ENCODE measurements around the gene ZWILCH. TPM values are rescaled to one million over a fixed set of nuclear protein-coding genes. Genes with fewer than 3 reads are reported as not detected.

Gene ZWILCH
- total RNA-seq, 1 donor from 2014 or later, result 30.9 TPM

DNA sequence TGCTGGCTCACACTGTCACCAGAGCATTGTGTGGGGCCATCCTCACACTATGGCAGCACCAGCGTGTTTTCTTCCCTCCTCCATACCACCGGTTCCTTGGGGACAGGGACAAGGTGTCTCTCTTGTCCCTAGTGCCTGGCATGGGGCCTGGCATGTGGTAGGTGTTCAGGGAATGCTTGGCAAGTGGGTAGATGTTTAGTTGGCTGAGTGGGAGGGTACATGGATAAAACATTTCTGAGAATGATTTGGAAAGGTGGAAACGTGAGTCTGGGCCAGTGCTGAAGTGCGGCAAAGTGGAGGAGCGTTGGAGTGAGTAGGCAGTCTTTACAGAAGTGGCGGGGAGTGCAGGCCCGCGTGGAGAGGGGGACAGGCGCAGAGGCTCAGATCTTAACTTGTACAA lies 22.6 kb upstream of the ZWILCH start:
- Mint-ChIP-seq H3K36me3 (ENCODE audit: low read depth) (peaks cover 14% of the 10 kb centered on the region), H3K9me3 (no peaks in the 10 kb centered on the region), H3K4me3 (no peak overlapping the region), H3K27me3 (ENCODE audit: low read depth) (no peaks in the 10 kb centered on the region), H3K4me1 (no peaks in the 10 kb centered on the region), H3K27ac (ENCODE audit: unreplicated experiment) (no peak overlapping the region)
- TF ChIP-seq, protein P1, sequence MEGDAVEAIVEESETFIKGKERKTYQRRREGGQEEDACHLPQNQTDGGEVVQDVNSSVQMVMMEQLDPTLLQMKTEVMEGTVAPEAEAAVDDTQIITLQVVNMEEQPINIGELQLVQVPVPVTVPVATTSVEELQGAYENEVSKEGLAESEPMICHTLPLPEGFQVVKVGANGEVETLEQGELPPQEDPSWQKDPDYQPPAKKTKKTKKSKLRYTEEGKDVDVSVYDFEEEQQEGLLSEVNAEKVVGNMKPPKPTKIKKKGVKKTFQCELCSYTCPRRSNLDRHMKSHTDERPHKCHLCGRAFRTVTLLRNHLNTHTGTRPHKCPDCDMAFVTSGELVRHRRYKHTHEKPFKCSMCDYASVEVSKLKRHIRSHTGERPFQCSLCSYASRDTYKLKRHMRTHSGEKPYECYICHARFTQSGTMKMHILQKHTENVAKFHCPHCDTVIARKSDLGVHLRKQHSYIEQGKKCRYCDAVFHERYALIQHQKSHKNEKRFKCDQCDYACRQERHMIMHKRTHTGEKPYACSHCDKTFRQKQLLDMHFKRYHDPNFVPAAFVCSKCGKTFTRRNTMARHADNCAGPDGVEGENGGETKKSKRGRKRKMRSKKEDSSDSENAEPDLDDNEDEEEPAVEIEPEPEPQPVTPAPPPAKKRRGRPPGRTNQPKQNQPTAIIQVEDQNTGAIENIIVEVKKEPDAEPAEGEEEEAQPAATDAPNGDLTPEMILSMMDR (conservative IDR thresholded peaks at IDR 0.05), result no peak
- DNase-seq (ENCODE audit: low read depth, low spot score), result no peak

GRCh38 chr15:66483131-66483566 lies 22.0 kb upstream of the ZWILCH start:
- DNase-seq (ENCODE audit: low read depth, low spot score), result no peak
- H3K27me3 Mint-ChIP-seq (ENCODE audit: low read depth), result no peaks in the 10 kb centered on the region
- H3K9me3 Mint-ChIP-seq, result no peaks in the 10 kb centered on the region
- no peak overlapping the region for H3K4me3 Mint-ChIP-seq
- peaks cover 14% of the 10 kb centered on the region for H3K36me3 Mint-ChIP-seq (ENCODE audit: low read depth)
- no peak overlapping the region for H3K27ac Mint-ChIP-seq (ENCODE audit: unreplicated experiment)
- TF ChIP-seq, protein P1 (conservative IDR thresholded peaks at IDR 0.05), result no peak
- H3K4me1 Mint-ChIP-seq, result no peaks in the 10 kb centered on the region

GRCh38 chr15:66484539-66485112 lies 20.5 kb upstream of the ZWILCH start:
- peaks cover 14% of the 10 kb centered on the region for H3K36me3 Mint-ChIP-seq (ENCODE audit: low read depth)
- TF ChIP-seq, protein P1 (conservative IDR thresholded peaks at IDR 0.05), result no peak
- no peaks in the 10 kb centered on the region for H3K4me1 Mint-ChIP-seq
- H3K27me3 Mint-ChIP-seq (ENCODE audit: low read depth), result no peaks in the 10 kb centered on the region
- H3K4me3 Mint-ChIP-seq, result no peak overlapping the region
- DNase-seq (ENCODE audit: low read depth, low spot score), result no peak
- H3K9me3 Mint-ChIP-seq, result no peaks in the 10 kb centered on the region
- H3K27ac Mint-ChIP-seq (ENCODE audit: unreplicated experiment), result peak overlapping the region; percentile 51

DNA sequence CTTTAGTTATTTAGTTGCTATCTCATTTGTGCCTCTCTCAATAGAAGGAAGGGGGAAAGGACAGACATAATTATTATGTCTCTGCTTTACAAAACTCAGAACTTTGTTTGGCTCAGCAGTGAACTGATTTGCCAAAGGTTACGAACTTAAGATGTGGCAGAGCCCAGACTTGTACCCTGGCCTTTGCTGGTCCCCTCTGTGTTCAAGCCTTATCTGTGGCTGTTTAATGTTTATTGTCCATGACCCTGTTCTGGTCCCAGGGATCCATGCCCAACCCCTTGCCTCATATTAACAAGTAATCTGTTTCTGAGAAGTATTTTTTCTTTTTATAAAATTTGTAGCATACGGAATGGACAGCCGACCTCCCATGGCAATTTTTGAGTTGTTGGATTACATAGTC lies 18.2 kb upstream of the ZWILCH start:
- H3K27me3 Mint-ChIP-seq (ENCODE audit: low read depth), result no peaks in the 10 kb centered on the region
- H3K9me3 Mint-ChIP-seq, result no peaks in the 10 kb centered on the region
- TF ChIP-seq, protein P1 (conservative IDR thresholded peaks at IDR 0.05), result no peak
- no peak overlapping the region for H3K27ac Mint-ChIP-seq (ENCODE audit: unreplicated experiment)
- DNase-seq (ENCODE audit: low read depth, low spot score), result no peak
- H3K36me3 Mint-ChIP-seq (ENCODE audit: low read depth), result peaks cover 9% of the 10 kb centered on the region
- no peaks in the 10 kb centered on the region for H3K4me1 Mint-ChIP-seq
- no peak overlapping the region for H3K4me3 Mint-ChIP-seq

DNA sequence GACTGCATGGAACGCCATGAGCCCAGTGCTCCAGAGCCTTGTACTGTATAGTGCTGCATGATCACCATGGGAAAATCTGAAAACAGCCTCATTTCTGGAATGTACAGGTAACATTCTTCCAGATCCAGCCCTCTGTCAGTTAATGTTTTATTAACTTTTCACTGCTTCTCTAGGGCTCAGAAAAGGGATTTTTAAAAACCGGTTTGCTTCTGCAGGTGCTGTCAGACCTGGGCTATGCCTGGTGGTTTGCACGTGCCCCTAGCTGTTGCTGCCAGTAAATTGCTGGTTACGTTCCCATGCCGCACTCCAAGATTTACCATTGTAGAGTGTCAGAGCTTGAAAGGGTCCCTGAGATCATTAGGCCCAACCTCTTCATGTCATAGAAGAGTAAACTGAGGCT lies 16.6 kb upstream of the ZWILCH start:
- peaks cover 2% of the 10 kb centered on the region for H3K36me3 Mint-ChIP-seq (ENCODE audit: low read depth)
- no peak for DNase-seq (ENCODE audit: low read depth, low spot score)
- no peaks in the 10 kb centered on the region for H3K27me3 Mint-ChIP-seq (ENCODE audit: low read depth)
- no peak overlapping the region for H3K27ac Mint-ChIP-seq (ENCODE audit: unreplicated experiment)
- H3K9me3 Mint-ChIP-seq, result no peaks in the 10 kb centered on the region
- TF ChIP-seq, protein P1 (conservative IDR thresholded peaks at IDR 0.05), result no peak
- no peak overlapping the region for H3K4me3 Mint-ChIP-seq
- no peaks in the 10 kb centered on the region for H3K4me1 Mint-ChIP-seq

Measured in neural crest cell (in vitro differentiated cells).